Activated naive CD8-positive, alpha-beta T cell treated with anti-CD3 and anti-CD28 coated beads, Interleukin-2, amount 10 ng/mL, durations not matched to agents 7 days and 5 days (primary cell): ENCODE measurements around the gene C1QTNF6. TPM values are rescaled to one million over a fixed set of nuclear protein-coding genes. Genes with fewer than 3 reads are reported as not detected.

Source experiments
- ATAC-seq: fragments of 150-1000 bp; cut with Tn5 transposase; one replicate; pipeline ENCODE4 v1.10.0; 2021; ENCODE audit warnings: low read depth, moderate library complexity
- POLR2A ChIA-PET: fragments of 350-600 bp; sonication (Branson Sonifier 250); formaldehyde crosslinking; loops from one replicate; lab custom pipeline; 2021; ENCODE audit warnings: antibody characterized with exemption; lab: Charles Lee
- DNase-seq: peaks from one replicate; pipeline ENCODE4 v3.0.0; 2021
- H3K27ac Mint-ChIP-seq: one replicate; pipeline ENCODE4 v1.8.0; 2022; ENCODE audit warnings: mild to moderate bottlenecking, mixed read lengths
- H3K27me3 Mint-ChIP-seq: one replicate; pipeline ENCODE4 v1.8.0; 2022; ENCODE audit warnings: mild to moderate bottlenecking, moderate library complexity, mixed read lengths
- H3K36me3 Mint-ChIP-seq: one replicate; pipeline ENCODE4 v1.8.0; 2021; ENCODE audit warnings: mild to moderate bottlenecking, mixed read lengths
- H3K4me1 Mint-ChIP-seq: one replicate; pipeline ENCODE4 v1.8.0; 2021; ENCODE audit warnings: mixed read lengths
- H3K4me3 Mint-ChIP-seq: one replicate; pipeline ENCODE4 v1.8.0; 2022; ENCODE audit warnings: mild to moderate bottlenecking, moderate library complexity, mixed read lengths
- H3K9me3 Mint-ChIP-seq: one replicate; pipeline ENCODE4 v1.8.0; 2021; ENCODE audit warnings: mixed read lengths
- total RNA-seq, 2 experiments: library from RNA; stranded (reverse); gene quantifications; one replicate each; pipeline ENCODE4 v1.2.3, GENCODE V29; 2021

The C1QTNF6 gene
- total RNA-seq, 2 experiments from 2014 or later = 15.2 to 15.7 TPM

DNA sequence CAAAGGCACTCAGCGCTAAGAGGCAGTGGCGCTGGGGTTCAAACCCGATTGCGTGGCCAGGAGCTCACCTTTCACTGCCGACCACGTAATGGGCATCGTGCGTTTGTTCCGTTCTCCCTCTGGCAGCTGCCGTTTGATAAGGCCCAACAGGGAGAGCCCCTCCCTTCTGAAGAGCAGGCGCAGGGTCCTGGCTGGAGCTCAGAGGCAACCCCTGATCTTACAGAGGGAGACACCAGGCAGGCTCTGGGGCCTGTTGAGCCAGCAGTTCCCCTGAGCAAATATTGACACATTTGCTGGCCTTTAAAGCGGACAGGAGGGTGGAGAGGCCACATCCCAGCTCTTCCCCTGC, 11.7 kb upstream of the C1QTNF6 start:
- DNase-seq (no peak), ATAC-seq (no peak)
- H3K4me1 Mint-ChIP-seq = peaks cover 35% of the 10 kb centered on the region
- no peaks in the 10 kb centered on the region for H3K36me3 Mint-ChIP-seq
- H3K27ac Mint-ChIP-seq = peak overlapping the region; percentile 97
- no peaks in the 10 kb centered on the region for H3K27me3 Mint-ChIP-seq
- no peaks in the 10 kb centered on the region for H3K9me3 Mint-ChIP-seq
- POLR2A ChIA-PET = interaction anchor here (0.5 to 4.8 kb wide), 25 partner anchors 10 to 344 kb away, joined by 3 to 68 read pairs (median 5); partner anchors contain the start of genes IL2RB, KCTD17 and RAC2
- peak overlapping the region; percentile 81 for H3K4me3 Mint-ChIP-seq

DNA sequence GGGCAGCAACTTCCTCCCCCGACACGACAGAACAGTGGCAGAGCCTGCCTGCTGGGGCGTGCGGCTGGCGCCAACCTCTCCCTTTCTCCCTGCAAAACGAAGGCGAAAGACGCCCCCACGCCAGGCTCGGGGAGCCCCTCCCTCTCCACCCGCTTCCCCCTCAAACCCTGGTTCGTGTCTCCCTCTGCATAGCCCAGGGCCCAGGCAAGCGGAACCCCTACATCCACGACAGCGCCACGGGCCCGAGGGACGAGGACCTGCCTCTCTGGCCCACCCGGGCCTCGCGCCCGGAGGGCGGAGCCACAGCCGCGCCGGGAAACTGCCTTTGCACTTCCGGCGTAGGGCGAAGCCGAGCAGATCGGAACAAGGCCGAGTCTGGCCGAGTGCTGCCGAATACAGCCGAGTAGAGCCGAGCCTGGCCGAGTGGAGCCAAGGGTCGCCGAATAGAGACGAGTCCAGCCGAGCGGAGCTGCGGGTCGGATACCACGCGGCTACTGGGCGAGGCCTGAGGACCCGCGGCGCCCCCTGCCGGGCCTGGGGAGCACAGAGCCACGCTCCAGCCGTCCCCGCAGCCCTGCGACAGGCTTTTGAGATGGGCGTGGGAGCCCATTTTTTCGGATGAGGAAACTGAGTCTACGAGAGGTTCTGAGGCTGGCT, 11.2 kb upstream of the C1QTNF6 start:
- ATAC-seq (peak; percentile 97), DNase-seq (peak; percentile 100)
- H3K36me3 Mint-ChIP-seq = no peaks in the 10 kb centered on the region
- POLR2A ChIA-PET = interaction anchor here (0.5 to 4.8 kb wide), 27 partner anchors 10 to 343 kb away, joined by 3 to 68 read pairs (median 5); partner anchors contain the start of genes IL2RB, KCTD17 and RAC2
- no peaks in the 10 kb centered on the region for H3K27me3 Mint-ChIP-seq
- no peaks in the 10 kb centered on the region for H3K9me3 Mint-ChIP-seq
- peak overlapping the region; percentile 81 for H3K4me3 Mint-ChIP-seq
- peak overlapping the region; percentile 97 for H3K27ac Mint-ChIP-seq
- H3K4me1 Mint-ChIP-seq = peaks cover 37% of the 10 kb centered on the region

DNA sequence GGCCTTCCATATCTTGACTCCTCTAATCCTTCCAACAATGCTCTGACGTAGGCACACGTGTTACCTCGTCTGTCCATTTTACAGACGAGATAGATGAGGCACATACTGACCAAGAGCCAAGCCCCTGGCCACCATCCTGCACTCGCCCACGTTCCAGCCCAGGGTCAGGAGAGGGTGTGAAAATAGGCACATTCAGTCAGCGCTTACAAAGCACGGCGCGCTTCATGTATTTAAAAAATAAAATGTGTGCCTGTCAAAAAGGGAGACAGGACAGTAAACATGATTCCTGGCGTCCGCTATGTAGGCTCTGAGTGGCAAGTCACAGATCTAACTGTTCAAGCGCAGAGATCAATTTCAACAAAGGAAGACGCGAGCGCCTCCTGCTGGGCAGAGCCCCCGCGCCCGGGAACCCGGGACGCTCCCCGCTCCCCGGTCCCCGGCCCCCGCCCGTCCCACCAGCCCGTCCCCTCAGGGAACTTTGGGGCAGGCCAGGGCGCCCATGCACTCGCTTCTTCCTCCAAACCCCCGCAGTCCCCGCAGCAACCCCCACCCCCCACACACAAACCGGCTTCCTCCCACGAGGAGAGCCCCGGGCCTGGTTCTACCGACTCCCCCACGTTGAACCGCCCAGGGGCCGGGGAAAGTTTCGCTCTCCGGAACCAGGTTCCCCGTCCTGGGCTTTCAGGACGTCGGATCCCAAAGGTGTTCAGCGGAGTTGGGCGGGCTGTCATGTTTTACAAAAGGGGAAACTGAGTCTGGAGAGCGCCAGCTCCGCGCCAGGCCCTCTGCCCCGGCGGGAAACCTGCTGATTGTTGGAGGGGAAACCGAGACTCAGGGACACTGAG, 10.4 kb upstream of the C1QTNF6 start:
- ATAC-seq = peak; percentile 34
- peak overlapping the region; percentile 81 for H3K4me3 Mint-ChIP-seq
- DNase-seq = peak; percentile 96
- H3K27ac Mint-ChIP-seq = peak overlapping the region; percentile 97
- H3K27me3 Mint-ChIP-seq = no peaks in the 10 kb centered on the region
- POLR2A ChIA-PET = interaction anchor here (0.9 to 4.8 kb wide), 21 partner anchors 11 to 122 kb away, joined by 3 to 68 read pairs (median 7); partner anchors contain the start of genes IL2RB and RAC2
- H3K9me3 Mint-ChIP-seq = no peaks in the 10 kb centered on the region
- peaks cover 43% of the 10 kb centered on the region for H3K4me1 Mint-ChIP-seq
- H3K36me3 Mint-ChIP-seq = no peaks in the 10 kb centered on the region

DNA sequence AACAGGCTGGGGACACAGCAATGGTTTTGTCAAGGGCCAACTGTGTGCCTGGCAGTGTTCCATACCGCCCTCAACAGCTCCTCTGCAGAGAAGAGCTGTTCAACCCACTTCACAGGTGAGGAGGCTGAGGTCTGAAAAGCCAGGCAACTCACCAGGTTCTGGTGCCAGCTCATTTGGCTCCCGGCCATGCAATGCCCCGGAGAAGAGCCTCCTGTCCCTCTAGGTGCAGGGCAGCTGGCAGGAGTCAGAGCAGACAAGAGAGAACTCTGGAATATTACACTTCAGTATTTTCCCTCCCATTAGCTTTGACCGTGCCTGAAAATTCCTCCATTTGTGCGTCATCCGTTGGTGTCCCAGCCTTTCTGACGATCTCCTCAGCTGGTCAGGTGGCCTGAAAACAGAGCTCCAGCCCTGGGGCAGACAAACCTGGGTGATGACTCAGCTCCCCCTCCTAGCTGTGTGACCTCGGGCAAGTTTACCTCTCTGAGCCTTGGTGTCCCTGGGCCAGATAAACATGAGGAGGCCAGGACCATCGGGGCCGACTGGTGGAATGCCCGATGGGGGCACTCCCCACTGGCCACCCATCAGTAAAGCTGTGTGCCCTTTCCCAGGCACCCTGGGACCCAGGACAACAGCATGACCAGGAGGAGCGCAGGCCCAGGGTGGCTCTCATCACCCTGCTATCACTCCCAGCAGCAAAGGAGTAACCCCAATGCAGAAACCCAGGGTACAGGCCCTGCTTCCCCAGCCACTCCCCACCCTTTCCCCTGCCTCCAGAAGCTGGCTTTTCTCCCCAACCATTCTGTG, 9.6 kb upstream of the C1QTNF6 start:
- Mint-ChIP-seq H3K4me3 (peak overlapping the region; percentile 81), H3K27me3 (no peaks in the 10 kb centered on the region), H3K4me1 (peaks cover 44% of the 10 kb centered on the region), H3K36me3 (no peaks in the 10 kb centered on the region), H3K9me3 (no peaks in the 10 kb centered on the region), H3K27ac (peak overlapping the region; percentile 97)
- POLR2A ChIA-PET = interaction anchor here (0.6 to 4.8 kb wide), 14 partner anchors 10 to 314 kb away, joined by 3 to 68 read pairs (median 7); partner anchors contain the start of genes C1QTNF6, IL2RB and RAC2
- DNase-seq (peak; percentile 41), ATAC-seq (no peak)

DNA sequence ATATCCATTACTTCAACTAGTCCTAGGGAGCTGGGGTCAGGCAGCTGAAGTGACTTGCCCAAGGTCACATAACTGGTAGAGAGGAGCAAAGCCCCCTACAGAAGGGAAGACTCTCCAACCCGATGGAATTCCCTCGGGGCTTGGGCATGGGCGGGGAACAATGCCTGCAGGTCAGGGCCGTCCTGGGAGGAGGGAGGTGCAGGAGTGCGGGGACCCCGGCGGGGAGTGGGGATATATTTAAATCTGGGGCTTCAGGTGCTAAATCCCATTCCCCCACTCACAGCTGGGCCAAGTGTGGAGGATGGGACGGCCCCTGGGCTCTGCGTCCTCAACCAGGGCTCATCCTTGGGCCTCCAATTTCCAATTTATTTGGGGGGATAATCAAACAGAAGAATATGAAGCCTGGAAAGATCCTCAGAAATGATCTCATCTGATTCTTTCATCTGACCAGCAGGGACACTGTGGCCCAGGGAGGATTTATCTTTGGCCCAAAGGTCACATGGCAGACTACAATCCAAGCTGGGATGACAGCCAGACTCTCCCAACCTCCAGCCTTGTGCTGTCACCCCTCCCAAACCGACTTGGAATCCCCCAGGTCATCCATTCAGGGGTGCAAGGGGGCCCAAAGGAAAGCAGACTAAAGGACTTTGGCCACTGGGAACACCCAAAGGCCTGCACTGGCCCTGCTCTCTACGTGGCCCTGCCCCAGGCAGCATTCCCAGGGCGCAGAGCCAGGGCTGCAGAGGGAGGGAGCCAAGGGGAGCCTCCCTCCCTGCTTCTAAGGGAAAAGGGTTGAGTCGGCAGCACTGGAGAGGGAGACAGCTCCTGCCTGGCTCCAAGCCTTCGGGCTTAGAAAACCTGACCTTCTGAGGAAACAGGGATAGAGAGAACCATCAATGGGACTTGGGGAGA, 8.7 kb upstream of the C1QTNF6 start:
- no peaks in the 10 kb centered on the region for H3K27me3 Mint-ChIP-seq
- H3K9me3 Mint-ChIP-seq = no peaks in the 10 kb centered on the region
- peak overlapping the region; percentile 81 for H3K4me3 Mint-ChIP-seq
- no peak for ATAC-seq
- peaks cover 2% of the 10 kb centered on the region for H3K36me3 Mint-ChIP-seq
- POLR2A ChIA-PET = interaction anchor here (0.6 to 4.8 kb wide), 12 partner anchors 10 to 314 kb away, joined by 3 to 68 read pairs (median 7); partner anchors contain the start of genes C1QTNF6, IL2RB and RAC2
- H3K4me1 Mint-ChIP-seq = peaks cover 44% of the 10 kb centered on the region
- peak; percentile 30 for DNase-seq
- H3K27ac Mint-ChIP-seq = peak overlapping the region; percentile 25

DNA sequence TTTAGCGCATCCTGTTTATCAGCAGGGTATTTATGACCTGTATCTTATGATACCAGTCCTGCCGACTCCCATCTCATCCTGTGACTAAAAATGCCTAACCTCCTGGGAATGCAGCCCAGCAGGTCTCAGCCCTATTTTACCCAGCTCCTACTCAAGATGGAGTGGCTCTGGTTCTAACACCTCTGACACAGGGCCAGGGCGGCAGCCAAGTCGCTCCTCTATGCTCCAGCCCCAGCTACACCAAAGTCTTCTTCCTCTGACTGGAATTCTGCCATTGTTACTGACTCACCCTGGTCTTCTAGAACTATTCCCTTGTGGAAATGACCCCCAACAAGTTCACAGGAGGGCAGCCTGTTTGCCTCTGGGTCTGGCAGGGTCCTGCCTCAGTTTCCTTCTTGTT, 7.9 kb upstream of the C1QTNF6 start:
- Mint-ChIP-seq H3K9me3 (no peaks in the 10 kb centered on the region), H3K27me3 (no peaks in the 10 kb centered on the region), H3K36me3 (peaks cover 2% of the 10 kb centered on the region), H3K27ac (no peak overlapping the region), H3K4me3 (no peak overlapping the region), H3K4me1 (peaks cover 42% of the 10 kb centered on the region)
- no peak for ATAC-seq
- peak; percentile 28 for DNase-seq
- POLR2A ChIA-PET = interaction anchor here (2.3 to 3.7 kb wide), 2 partner anchors 9 to 46 kb away, joined by 10 to 20 read pairs; partner anchors contain the start of genes C1QTNF6 and IL2RB

DNA sequence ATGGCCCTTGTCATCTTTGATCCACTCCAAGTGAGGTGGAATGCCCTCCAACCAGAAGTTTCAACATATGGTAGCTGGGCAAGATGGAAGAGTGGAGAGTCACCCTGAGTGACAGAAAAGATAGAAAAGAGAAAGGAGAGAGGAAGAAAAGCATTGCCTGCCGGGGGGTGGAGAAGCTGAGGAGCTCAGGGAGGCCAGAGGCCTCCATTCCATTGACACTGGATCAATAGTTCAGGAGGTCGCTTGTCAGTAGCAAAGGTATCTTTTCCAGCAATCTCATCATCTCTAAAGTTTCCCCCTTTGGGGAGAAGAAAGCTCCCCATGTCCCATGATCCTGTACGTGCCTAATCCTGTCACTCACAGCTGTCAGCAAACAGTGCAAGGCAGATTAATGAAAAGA, 6.7 kb upstream of the C1QTNF6 start:
- peaks cover 34% of the 10 kb centered on the region for H3K4me1 Mint-ChIP-seq
- no peak overlapping the region for H3K4me3 Mint-ChIP-seq
- POLR2A ChIA-PET = interaction anchor here (1.0 to 3.7 kb wide), 2 partner anchors 45 to 48 kb away, joined by 3 to 20 read pairs; partner anchors contain the start of gene IL2RB
- no peak for ATAC-seq
- H3K9me3 Mint-ChIP-seq = no peaks in the 10 kb centered on the region
- no peak for DNase-seq
- H3K27ac Mint-ChIP-seq = peak overlapping the region; percentile 41
- no peaks in the 10 kb centered on the region for H3K27me3 Mint-ChIP-seq
- H3K36me3 Mint-ChIP-seq = peaks cover 6% of the 10 kb centered on the region

DNA sequence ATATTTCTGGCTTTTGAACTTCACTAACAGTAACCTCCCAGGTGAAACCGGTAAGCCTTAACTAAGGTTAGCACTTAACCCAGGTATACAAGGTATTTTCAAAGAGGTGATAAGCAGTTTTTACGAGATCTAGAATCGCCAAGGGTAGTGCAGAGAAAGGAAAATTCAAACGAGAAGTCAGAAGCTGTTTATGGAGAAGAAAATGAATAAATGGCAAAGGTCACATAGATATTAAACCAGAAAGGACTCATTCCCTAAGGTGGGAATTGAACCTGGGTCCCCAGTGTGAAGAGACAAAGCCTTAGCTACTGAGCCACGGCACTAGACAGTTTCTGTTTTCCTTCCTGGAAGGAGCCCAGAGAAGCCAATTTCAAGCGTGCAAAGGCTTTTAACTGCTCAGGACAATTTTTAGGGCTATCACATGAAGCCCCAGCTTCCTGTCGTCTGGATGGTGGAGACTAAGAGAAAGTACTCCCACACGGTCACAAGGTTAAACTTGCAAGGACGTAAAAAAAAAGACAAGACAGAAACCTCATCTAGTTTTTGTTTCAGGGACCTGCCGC, 5.7 kb upstream of the C1QTNF6 start:
- ATAC-seq (peak; percentile 50), DNase-seq (peak; percentile 41)
- Mint-ChIP-seq H3K4me1 (peaks cover 36% of the 10 kb centered on the region), H3K27me3 (no peaks in the 10 kb centered on the region), H3K4me3 (peak overlapping the region; percentile 59), H3K9me3 (no peaks in the 10 kb centered on the region), H3K27ac (peak overlapping the region; percentile 79), H3K36me3 (peaks cover 10% of the 10 kb centered on the region)
- POLR2A ChIA-PET = interaction anchor here (0.9 to 3.7 kb wide), 6 partner anchors 10 to 114 kb away, joined by 3 to 20 read pairs (median 6); partner anchors contain the start of gene IL2RB

DNA sequence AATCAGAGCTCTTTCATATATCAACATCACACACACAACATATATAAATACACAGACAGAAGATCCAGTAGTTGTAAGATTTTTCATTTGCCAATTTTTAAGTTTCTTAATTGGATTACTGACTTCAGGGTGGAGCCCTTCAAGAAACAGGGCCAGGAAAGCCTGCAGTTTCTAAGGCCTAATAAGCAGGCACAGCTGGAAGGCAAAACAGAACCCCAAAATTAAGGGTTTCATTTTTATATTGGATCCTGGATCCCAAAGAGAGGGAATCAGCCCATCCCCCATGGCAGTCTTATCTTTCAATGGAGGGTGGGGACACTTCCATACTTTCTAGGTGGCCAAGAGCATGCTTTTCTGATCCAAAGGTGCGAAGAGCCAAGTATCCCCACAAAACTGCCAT, 4.7 kb upstream of the C1QTNF6 start:
- DNase-seq (no peak), ATAC-seq (no peak)
- H3K27me3 Mint-ChIP-seq = no peaks in the 10 kb centered on the region
- H3K27ac Mint-ChIP-seq = no peak overlapping the region
- H3K36me3 Mint-ChIP-seq = peaks cover 10% of the 10 kb centered on the region
- H3K9me3 Mint-ChIP-seq = no peaks in the 10 kb centered on the region
- peaks cover 36% of the 10 kb centered on the region for H3K4me1 Mint-ChIP-seq
- H3K4me3 Mint-ChIP-seq = no peak overlapping the region
- POLR2A ChIA-PET = interaction anchor here (1.3 to 3.7 kb wide), 6 partner anchors 9 to 113 kb away, joined by 3 to 20 read pairs (median 6); partner anchors contain the start of gene IL2RB

DNA sequence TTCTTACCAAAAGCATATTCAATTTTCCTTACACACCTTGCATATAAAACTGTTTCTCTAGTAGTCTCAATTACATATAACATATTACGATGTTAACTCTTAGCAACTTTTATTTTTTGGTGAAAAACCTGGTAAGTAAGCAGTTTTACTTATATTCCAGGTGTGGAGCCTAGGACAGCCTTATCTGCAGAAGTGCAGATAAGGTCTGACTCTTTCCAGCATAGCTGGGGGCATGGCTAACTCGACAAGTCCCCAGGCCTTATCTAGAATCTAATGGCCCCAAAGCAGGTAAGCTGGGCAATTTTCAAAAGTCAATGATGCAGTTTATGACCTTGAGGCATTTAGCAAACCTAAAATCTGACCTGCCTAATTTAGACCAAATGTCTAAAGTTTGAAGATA, 4.2 kb upstream of the C1QTNF6 start:
- no peak overlapping the region for H3K27ac Mint-ChIP-seq
- H3K27me3 Mint-ChIP-seq = no peaks in the 10 kb centered on the region
- no peaks in the 10 kb centered on the region for H3K9me3 Mint-ChIP-seq
- H3K4me3 Mint-ChIP-seq = no peak overlapping the region
- no peak for DNase-seq
- ATAC-seq = no peak
- POLR2A ChIA-PET = interaction anchor here (1.4 kb wide), 1 partner anchor 9 kb away, joined by 3 read pairs; no protein-coding TSS in a partner anchor
- H3K36me3 Mint-ChIP-seq = peaks cover 10% of the 10 kb centered on the region
- peaks cover 38% of the 10 kb centered on the region for H3K4me1 Mint-ChIP-seq

DNA sequence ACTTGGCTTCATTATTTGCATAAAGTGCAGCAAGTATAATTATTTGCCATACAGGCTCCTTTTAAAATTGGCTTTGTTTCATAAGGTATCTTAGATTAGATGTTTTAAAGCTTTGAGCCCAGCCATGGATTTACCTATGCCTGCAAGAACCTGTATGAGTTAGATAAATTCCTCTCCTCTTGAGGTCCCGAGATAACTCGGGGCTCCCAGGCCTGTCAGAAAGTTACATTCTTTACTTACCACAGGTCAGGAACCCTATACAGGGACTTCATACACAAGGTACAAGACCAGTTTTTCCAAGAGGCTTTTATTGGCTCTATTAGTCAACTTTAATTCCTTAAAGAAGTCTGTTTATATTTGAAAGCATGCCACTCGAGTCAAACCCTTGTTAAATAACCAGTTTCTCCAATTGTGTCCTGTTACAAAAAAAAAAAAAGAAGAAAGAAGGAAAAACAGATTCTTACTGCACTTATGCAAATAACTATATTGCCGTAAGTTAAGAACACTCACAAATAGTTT, 2.3 kb upstream of the C1QTNF6 start:
- H3K27me3 Mint-ChIP-seq = no peaks in the 10 kb centered on the region
- peaks cover 10% of the 10 kb centered on the region for H3K36me3 Mint-ChIP-seq
- H3K4me1 Mint-ChIP-seq = peaks cover 48% of the 10 kb centered on the region
- no peak overlapping the region for H3K4me3 Mint-ChIP-seq
- DNase-seq (no peak), ATAC-seq (no peak)
- POLR2A ChIA-PET = interaction anchor here (0.5 to 0.7 kb wide), 2 partner anchors 32 to 814 kb away, joined by 4 read pairs; no protein-coding TSS in a partner anchor
- H3K9me3 Mint-ChIP-seq = no peaks in the 10 kb centered on the region
- no peak overlapping the region for H3K27ac Mint-ChIP-seq
